SK-N-SH treated with all-trans-retinoic acid at 6 μM for 48 hours (cell line): Measurements from ENCODE around the gene FAM234A.

Experiments
- ARNTL ChIP-seq: fragments of 450-650 bp; formaldehyde crosslinking; IDR thresholded peaks from 2 replicates; pipeline ENCODE4 v1.5.0; 2020; ENCODE audit warnings: low read depth, mild to moderate bottlenecking, moderate library complexity, borderline replicate concordance
- BACH2 ChIP-seq: fragments of 250-450 bp; sonication (Bioruptor Pico); IDR thresholded peaks from 2 replicates; pipeline ENCODE4 v1.9.0; 2021; ENCODE audit warnings: mild to moderate bottlenecking, borderline replicate concordance
- ESRRG ChIP-seq: fragments of 250-450 bp; sonication (Bioruptor Pico); IDR thresholded peaks from 2 replicates; pipeline ENCODE4 v1.6.1; 2021; ENCODE audit warnings: mild to moderate bottlenecking
- GLIS3 ChIP-seq: fragments of 250-450 bp; sonication (Bioruptor Pico); IDR thresholded peaks from 2 replicates; pipeline ENCODE4 v1.5.0; 2020; ENCODE audit warnings: mild to moderate bottlenecking, moderate library complexity
- ISL1 ChIP-seq: fragments of 250-450 bp; sonication (Bioruptor Pico); IDR thresholded peaks from 2 replicates; pipeline ENCODE4 v2.1.2; 2022; ENCODE audit warnings: mild to moderate bottlenecking, moderate library complexity
- PPARA ChIP-seq: fragments of 250-450 bp; sonication (Bioruptor Pico); IDR thresholded peaks from 2 replicates; pipeline ENCODE4 v1.5.0; 2020; ENCODE audit warnings: mild to moderate bottlenecking, borderline replicate concordance
- RARB ChIP-seq: fragments of 250-450 bp; sonication (Bioruptor Pico); IDR thresholded peaks from 2 replicates; pipeline ENCODE4 v1.8.0; 2021; ENCODE audit warnings: mild to moderate bottlenecking, moderate library complexity
- TCF4 ChIP-seq: fragments of 250-450 bp; sonication (Bioruptor Pico); IDR thresholded peaks from 2 replicates; pipeline ENCODE4 v1.8.0; 2021; ENCODE audit warnings: mild to moderate bottlenecking, moderate library complexity, borderline replicate concordance
- ZC3H10 ChIP-seq: fragments of 250-450 bp; sonication (Bioruptor Pico); IDR thresholded peaks from 2 replicates; pipeline ENCODE4 v1.5.1; 2021; ENCODE audit warnings: mild to moderate bottlenecking, moderate library complexity
- ZFP3 ChIP-seq: fragments of 250-450 bp; sonication (Bioruptor Pico); IDR thresholded peaks from 2 replicates; pipeline ENCODE4 v1.5.0; 2020; ENCODE audit warnings: mild to moderate bottlenecking, moderate library complexity
- ZFP30 ChIP-seq: fragments of 450-650 bp; formaldehyde crosslinking; IDR thresholded peaks from 2 replicates; pipeline ENCODE4 v1.5.0; 2022; ENCODE audit warnings: mild to moderate bottlenecking, moderate library complexity
- ZNF70 ChIP-seq: fragments of 450-650 bp; formaldehyde crosslinking; IDR thresholded peaks from 2 replicates; pipeline ENCODE4 v1.5.0; 2020; ENCODE audit warnings: mild to moderate bottlenecking, moderate library complexity
- TF ChIP-seq, protein P1 (sequence below): fragments of 250-450 bp; sonication (Bioruptor Pico); IDR thresholded peaks from 2 replicates; pipeline ENCODE4 v1.8.0; 2020; ENCODE audit warnings: mild to moderate bottlenecking, moderate library complexity, borderline replicate concordance

DNA sequence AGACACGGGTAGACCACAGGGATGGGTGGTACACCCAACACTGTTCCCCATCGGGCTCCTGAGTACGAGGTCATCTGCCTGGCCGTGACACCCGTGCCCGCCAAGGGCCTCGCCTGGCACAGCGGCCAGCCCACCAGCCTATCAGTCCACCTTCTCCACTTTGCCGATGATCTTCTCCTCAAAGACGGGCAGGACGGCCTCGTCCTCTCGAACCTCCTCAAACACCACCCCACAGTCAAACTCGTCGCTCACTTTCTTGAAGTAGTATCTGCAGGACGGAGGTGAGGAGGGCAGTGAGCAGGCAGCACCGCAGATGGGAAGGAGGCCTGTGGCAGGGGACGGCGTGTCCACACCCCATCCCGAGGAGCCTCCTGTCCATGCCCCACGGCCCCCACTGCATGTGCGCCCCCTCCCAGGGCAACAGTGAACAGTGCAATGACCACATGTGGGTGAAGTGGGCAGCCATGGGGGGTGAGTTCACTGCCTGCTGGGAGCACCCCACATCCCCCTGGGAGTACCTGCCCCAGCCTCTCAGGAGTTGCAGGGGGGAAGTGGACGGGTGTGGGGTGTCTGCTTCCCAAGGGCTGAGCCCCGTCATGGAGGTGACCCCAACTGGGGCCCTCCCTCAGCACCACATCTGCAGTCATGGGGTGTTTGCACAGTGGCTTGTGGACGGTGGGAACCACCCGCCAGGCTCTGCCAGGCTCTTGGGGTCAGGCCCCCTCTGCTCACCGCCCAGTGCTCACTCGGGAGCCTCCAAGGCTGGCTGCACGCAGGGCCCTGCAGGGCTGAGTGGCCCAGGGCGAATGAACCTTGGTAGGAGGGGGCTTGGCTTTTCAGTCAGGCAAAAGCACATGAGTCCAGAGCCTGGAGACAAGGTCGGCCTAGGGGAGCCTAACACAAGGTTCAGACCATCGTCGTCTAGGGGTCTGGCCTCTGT, 53.6 kb downstream of the FAM234A start:
- TF ChIP-seq ZFP3 (CRISPR knock-in tag) (no peak), ARNTL (CRISPR knock-in tag) (no peak), PPARA (no peak), GLIS3 (CRISPR knock-in tag) (no peak), ISL1 (no peak), ZC3H10 (CRISPR knock-in tag) (no peak), TCF4 (CRISPR knock-in tag) (no peak), RARB (CRISPR knock-in tag) (no peak), ZNF70 (CRISPR knock-in tag) (no peak), ESRRG (CRISPR knock-in tag) (no peak), ZFP30 (CRISPR knock-in tag) (no peak), BACH2 (CRISPR knock-in tag) (no peak)
- TF ChIP-seq, protein P1, sequence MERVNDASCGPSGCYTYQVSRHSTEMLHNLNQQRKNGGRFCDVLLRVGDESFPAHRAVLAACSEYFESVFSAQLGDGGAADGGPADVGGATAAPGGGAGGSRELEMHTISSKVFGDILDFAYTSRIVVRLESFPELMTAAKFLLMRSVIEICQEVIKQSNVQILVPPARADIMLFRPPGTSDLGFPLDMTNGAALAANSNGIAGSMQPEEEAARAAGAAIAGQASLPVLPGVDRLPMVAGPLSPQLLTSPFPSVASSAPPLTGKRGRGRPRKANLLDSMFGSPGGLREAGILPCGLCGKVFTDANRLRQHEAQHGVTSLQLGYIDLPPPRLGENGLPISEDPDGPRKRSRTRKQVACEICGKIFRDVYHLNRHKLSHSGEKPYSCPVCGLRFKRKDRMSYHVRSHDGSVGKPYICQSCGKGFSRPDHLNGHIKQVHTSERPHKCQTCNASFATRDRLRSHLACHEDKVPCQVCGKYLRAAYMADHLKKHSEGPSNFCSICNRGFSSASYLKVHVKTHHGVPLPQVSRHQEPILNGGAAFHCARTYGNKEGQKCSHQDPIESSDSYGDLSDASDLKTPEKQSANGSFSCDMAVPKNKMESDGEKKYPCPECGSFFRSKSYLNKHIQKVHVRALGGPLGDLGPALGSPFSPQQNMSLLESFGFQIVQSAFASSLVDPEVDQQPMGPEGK (CRISPR knock-in tag), result no peak
